Measurements from ENCODE around the gene ARCN1.

GRCh38 chr11:118608360-118609227 lies 36.4 kb downstream of the ARCN1 start:
- TF ChIP-seq, protein P1, sequence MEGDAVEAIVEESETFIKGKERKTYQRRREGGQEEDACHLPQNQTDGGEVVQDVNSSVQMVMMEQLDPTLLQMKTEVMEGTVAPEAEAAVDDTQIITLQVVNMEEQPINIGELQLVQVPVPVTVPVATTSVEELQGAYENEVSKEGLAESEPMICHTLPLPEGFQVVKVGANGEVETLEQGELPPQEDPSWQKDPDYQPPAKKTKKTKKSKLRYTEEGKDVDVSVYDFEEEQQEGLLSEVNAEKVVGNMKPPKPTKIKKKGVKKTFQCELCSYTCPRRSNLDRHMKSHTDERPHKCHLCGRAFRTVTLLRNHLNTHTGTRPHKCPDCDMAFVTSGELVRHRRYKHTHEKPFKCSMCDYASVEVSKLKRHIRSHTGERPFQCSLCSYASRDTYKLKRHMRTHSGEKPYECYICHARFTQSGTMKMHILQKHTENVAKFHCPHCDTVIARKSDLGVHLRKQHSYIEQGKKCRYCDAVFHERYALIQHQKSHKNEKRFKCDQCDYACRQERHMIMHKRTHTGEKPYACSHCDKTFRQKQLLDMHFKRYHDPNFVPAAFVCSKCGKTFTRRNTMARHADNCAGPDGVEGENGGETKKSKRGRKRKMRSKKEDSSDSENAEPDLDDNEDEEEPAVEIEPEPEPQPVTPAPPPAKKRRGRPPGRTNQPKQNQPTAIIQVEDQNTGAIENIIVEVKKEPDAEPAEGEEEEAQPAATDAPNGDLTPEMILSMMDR (IDR thresholded peaks at IDR 0.05) = no peak
- no peak for TF ChIP-seq ZFX (IDR thresholded peaks at IDR 0.05; ENCODE audit: borderline replicate concordance)
